CD4-positive, alpha-beta T cell treated with Interleukin-4 for 1 hour (primary cell): ENCODE data around the gene SFPQ.
"Not testable (repeated sequence)": the region's sequence is repeated elsewhere in the genome, so short reads cannot be mapped to it uniquely, and the experiment has no call there.

Experiments
- DNase-seq, 2 donors: peaks; one replicate each; pipeline ENCODE4 v3.0.0-alpha.2; 2020 to 2022

Gene SFPQ, protein sequence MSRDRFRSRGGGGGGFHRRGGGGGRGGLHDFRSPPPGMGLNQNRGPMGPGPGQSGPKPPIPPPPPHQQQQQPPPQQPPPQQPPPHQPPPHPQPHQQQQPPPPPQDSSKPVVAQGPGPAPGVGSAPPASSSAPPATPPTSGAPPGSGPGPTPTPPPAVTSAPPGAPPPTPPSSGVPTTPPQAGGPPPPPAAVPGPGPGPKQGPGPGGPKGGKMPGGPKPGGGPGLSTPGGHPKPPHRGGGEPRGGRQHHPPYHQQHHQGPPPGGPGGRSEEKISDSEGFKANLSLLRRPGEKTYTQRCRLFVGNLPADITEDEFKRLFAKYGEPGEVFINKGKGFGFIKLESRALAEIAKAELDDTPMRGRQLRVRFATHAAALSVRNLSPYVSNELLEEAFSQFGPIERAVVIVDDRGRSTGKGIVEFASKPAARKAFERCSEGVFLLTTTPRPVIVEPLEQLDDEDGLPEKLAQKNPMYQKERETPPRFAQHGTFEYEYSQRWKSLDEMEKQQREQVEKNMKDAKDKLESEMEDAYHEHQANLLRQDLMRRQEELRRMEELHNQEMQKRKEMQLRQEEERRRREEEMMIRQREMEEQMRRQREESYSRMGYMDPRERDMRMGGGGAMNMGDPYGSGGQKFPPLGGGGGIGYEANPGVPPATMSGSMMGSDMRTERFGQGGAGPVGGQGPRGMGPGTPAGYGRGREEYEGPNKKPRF

DNA sequence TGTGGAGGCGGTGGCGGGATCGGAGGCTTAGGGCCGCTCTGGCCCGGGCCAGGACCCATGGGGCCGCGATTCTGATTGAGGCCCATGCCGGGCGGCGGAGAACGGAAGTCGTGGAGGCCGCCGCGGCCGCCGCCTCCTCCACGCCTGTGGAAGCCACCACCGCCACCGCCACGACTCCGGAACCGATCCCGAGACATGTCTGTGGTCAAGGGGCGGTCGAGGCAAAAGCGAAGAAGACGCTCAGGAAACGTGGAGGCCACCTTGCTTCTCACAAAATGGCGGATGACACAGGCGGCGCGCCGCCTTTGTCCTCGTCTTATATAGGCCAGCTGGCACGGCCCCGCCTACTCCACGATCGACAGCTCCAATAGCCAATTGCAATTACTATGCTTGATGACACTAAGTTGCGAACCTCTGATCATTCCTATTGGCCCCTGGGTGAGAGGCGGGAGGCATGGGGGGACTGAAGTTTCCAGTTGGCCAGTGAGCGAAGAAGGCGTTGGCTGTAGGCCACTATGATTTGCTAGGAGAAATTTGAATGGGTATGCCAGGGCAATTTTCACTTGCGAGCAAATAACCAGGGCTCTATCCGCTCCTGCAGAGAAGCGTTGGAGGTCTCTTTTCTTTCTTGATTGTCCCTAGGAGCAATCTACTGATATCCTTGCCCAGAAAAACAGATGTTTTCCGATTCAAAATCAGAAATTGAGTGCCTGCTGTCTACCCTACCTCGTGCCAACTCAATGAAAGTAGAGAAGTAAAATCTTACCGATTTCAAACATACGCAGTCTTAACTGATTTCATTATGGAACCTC, at the start of gene SFPQ:
TSS of gene SFPQ (minus strand) at position 293 of the 812 bp plus-strand sequence. CDS start at position 197, 96 bp downstream.
- DNase-seq = peak; percentile 98 to 99

DNA sequence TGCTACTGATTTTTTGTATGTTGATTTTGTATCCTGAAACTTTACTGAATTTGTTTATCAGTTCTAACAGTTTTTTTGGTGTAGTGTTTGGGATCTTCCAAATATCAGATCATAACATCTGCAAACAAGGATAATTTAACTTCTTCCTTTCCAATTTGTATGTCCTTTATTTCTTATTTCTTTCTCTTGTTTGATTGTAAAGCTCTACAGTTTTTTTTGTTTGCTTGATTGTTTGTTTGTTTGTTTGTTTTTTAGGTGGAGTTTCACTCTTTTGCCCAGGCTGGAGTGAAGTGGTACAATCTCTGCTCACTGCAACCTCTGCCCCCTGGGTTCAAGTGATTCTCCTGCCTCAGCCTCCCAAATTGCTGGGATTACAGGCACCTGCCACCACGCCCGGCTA, 43.8 kb upstream of the SFPQ start:
- DNase-seq = not testable (repeated sequence)

DNA sequence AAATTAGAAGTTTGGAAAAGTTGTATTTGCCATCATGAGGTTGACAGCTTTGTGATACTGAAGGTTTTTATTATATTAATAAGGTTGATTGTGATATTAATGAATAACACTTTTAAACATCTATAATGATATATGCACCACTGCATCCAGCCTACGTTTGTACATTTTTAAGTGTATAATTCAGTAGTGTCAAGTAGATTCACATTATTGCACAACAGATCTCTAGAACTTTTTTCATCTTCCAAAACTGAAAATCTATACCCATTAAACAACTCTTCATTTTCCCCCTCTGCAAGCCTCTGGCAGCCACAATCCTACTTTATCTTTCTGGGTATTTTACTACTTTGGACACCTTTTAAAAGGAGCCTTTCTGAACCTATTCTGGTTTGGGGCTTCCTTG, 38.3 kb upstream of the SFPQ start:
- no peak for DNase-seq

DNA sequence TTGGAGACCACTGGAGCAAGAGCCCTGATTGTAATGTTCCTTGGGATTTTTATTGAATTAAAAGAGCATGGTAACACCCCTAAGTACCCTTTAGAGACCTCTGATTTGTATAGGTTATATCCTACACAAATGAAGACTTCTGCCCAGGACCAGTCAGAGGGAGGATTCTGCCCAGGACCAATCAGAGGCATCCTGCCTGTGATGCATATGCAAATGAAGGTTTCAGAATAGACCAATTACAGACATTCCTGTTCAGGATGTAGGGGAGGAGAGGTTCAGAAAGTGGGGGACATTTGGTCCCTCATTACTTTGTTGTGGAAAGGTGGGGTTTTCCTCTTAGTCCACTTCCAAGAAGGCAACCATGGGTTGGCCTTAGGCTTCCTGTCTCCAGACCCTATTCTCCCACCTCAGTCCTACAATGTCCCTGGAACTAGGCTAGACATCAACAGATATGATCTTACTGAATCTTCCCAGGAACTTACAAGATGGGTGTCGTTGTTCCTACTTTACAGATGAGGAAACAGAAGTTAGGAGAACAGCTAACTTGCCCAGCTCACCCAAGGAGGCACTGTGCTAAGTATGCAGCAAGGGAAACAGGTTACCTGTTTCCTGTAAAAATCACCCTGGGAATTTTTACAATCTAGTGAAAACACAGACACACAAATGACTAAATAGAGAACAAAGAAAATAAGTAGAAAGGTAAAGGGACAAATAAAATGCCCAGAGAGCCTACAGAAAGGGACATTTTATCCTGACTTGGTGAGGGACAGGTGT, 36.8 kb upstream of the SFPQ start:
- no peak for DNase-seq

DNA sequence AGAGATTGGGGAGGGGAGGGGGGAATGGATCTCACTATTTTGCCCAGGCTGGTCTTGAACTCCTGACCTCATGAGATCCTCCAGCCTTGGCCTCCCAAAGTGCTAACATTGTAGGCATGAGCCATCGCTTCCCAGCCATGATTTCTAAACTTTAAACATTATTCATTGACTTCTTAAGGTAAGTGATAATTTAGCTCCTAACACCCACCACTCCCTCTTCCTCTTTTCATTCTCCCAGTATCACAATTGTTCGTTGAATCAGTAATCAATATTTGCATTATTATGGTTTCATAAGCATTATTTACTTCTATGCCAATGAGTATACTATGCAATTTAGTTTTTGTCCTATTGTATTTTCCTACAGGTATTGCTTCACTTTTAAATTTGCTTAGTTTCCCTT, 33.6 kb upstream of the SFPQ start:
- no peak for DNase-seq

DNA sequence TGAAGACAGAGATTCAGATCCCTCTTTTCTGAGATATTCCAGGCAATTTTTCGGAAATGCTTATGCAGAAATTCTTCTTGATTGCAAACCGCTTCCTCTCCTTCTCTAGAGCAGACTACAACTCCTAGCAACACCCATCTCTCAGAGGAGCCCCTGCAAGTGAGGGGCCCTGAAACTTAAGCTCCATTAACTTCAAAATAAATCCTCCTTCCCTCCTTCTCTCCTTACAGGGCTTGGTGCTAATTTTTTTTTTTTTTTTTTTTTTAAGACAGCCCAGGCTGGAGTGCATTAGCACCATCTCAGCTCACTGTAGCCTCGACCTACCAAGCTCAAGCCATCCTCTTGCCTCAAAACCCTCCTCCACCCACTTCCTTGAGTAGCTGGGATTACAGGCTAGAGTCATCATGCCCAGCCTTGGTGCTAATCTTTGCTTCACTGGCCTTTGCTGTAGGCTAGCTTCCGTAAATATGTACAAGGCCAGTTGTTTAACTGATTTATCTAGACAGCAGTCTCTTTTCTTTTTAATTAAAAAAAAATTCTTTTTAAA, 30.2 kb upstream of the SFPQ start:
- no peak for DNase-seq

DNA sequence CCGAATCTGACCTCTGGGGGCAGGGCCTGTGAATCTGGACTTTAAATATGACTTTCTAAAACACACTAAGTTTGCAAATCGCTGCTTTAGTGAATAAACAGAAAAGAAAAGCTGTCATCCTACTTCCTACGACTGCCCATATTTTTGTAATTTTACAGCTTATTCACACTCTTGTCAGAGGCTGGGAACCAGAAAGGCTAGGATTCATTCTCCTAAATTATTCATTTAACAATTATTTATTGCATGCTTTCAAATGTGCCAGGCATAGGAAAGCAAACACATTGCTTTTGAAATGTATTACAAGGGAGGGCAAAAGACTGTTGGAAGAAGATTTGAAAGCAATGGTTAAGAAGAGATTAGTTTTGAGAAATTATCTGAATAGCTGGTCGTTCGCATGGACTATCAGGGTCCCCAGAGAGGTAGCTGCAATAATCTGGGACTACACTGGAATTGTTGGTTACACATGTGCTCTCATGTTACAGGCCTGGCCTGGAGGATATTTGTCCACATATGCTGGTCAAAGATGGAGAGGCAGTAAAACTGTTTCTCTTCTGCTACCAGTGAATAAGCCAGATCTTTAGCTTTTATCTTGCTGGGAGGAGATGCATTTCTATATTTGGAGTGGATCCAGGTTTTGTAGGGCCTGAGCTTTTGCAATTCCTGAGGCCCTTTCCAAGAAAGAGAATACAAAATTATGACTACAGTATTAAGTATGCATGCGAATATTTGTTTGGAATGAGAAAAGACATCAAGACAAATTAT, 29.6 kb upstream of the SFPQ start:
- no peak for DNase-seq

DNA sequence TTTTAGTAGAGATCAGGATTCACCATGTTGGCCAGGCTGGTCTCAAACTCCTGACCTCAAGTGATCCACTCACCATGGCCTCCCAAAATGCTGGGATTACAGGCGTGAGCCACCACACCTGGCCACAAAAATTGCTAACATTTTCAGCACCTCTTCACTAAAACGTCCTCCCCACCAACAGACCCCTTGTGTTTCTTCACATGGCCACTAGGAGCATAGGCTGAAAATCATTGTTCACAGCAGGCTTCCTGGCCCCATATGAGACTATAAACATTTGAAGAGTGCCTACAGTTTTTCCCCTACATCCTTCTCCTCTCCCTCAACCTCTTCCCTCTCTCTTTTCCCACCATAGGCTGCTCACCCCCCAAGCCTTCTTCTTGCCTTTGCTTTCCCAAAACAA, 28.0 kb upstream of the SFPQ start:
- DNase-seq = peak in 1 of 2 donors; percentile 23

DNA sequence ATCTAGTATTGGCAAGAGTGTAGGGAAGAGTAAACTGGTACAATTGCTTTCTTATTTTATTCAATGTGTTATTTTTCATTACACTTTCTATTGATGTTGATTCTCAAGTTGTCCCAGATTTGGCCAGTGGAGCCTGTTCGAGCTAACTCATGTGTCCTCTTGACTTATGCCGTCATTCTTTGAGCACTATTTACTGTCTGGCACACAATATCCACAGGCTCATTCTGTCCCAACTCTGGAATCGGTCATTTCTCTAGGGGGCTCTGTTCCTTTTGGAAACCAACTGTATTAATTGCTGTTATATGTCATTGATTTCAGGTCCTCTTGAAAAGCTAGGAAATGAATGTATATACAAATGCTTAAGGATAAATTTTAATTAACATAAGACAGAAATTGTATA, 22.4 kb upstream of the SFPQ start:
- DNase-seq = no peak

DNA sequence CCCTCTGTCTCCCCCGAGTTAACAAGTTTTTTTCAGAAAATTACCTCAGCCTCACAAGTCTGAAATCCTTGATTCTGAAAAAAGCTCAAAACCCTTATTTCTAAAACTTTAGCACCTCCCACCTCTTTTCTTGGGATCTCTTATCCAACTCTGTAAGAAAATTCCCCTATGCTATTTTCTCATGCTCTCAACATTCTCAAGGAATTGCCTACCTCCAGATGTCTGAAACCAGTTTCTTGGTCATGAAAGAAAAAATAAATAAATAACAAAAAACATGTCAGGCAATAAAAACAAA, 18.1 kb upstream of the SFPQ start:
- no peak for DNase-seq

DNA sequence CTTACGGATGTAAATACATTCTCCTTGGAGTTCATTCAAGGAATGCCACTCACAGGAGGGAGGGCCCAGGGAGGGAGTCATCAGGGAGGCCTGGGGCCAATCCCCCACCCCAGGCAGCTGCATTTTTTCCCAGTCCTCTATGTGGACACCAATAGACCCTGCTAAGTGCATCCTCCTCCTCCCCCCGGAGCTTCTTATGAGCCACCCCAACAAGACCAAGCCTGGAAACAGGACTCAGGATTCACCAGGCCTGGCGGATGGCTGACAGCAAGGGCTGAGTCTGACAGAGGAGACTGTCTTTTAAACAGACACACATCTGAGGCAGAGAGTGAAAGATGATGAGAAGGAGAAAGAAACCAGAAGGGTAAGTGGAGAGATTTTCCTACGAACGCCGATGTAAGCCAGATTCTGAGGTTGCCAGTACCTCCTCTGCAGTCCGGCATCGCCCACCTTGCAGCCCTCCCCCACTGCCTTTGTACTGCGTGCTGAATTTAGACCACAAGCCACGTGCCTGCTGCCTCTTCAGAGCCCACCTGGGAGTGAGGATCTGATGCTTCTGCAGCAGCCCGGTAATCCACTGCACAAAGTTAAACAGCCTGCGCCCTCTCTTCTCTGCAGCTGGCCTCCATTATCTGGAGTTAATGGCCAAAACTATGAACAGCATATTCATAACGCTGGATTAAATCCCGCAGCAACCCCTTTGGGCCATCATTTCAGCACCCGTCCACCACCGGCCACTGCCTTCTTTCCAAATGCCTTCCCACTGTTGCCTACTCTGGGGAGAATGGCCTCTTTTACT, 17.6 kb upstream of the SFPQ start:
- DNase-seq = no peak

DNA sequence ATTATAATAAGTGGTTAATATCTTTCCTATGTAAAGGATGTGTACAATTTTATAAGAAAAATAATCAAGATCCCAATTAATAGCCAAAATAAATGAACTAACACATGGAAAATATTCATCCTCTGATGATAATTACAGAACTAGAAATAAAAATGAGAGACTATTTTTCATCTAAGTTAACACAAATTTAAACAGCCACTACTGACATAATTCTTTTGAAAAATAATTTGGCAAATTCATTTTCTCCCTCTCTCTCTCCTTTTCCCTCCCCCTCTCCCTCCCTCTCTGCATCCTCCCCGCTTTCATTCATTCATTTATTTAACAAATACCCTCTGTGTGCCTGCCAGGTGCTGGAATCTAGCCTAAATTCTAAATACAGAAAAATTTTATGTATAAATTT, 10.3 kb upstream of the SFPQ start:
- DNase-seq = no peak

DNA sequence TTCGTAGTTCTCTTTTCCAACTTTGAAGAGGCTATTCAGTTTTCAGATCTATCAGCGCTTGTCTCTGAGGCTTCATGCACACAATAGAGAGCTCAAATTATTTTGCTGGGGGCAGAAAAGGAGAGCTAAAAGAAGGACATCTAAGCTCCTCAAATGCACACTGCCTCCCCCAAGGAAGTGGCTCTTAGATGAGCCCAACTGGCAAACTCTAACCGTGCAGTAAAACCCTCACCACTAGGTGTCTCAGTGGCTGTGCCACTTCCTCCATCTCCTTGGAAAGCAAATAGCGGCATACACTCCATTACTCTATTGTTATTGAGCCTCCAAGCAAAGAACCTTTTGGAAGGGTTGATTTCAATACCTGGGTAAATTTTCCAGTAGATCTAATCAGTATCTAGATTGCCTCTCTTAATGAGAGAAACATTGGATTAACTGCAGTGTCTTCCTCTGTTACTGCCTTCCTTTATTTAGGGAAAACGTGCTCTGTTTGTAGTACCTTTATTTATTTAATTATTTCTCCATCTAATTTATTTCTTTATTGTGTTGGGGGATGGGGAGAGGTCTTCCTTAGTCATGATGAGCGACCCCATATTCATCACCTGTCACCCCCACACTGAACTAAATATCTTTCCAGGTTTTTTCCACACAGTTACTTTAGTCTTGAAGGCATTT, 9.2 kb upstream of the SFPQ start:
- peak; percentile 77 to 80 for DNase-seq

DNA sequence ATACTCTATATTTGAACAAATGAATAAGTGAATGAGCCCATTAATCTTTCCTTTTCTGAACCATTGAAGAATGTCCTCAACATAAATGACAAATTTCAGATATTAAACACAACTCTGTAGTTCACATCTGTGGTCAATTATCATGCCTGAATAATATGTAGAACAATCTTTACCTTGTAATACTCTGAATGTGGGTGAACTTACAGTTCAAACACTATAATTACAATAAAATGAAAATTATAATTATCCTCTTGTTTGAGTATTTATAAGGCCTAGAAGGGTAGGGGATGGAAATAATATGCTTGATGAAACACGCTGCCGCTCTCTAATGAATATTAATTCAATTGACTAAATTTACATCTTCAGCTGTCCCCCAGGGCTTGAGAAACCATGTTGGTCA, 8.7 kb upstream of the SFPQ start:
- no peak for DNase-seq

DNA sequence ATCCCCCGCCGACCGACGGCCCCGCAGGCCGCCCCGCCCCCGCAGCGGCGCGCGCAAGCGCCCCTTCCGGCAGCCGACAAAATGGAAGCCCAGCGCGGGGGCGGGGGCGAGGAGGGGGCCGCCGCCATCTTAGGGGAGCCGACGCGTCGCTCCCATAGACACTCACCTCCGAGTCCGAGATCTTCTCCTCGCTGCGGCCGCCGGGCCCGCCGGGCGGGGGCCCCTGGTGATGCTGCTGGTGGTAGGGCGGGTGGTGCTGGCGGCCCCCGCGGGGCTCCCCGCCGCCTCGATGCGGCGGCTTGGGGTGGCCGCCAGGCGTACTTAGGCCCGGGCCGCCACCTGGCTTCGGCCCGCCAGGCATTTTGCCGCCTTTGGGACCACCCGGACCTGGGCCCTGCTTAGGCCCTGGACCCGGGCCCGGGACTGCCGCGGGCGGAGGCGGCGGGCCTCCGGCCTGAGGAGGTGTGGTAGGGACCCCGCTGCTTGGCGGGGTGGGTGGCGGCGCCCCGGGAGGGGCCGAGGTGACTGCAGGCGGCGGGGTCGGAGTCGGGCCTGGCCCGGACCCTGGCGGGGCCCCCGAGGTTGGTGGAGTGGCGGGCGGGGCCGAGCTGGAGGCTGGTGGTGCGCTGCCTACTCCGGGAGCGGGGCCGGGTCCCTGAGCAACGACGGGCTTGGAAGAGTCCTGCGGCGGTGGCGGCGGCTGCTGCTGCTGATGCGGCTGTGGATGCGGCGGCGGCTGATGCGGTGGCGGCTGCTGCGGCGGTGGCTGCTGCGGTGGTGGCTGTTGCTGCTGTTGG, 691 bp downstream of the SFPQ start:
- DNase-seq = peak; percentile 85 to 89

DNA sequence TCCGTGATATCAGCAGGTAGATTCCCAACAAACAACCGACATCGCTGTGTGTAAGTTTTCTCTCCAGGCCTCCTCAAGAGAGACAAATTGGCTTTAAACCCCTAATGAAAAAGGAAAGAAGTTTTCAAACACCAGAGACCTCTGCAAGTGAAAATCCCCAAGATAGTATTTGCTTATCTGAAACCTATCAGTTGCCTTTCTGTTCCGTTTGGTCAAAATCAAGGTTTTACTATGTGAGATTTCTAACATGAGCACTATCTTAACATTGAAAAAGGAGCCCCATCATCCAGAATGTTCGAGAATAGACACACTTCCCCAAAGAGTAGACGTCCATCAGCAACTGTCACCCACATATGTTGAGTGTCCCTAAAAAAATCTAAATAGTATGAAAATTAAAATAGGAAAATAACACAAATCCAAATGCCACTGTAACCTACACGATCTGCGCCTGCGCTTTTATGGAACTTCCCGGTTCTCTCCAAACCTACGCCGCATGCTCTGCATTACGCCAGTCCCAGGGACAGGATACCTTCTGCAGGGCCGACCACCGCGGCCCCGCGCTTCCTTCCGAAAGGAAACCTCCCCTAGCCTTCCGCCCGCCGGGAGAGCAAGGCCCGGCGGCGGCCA, 1.4 kb downstream of the SFPQ start:
- no peak for DNase-seq

DNA sequence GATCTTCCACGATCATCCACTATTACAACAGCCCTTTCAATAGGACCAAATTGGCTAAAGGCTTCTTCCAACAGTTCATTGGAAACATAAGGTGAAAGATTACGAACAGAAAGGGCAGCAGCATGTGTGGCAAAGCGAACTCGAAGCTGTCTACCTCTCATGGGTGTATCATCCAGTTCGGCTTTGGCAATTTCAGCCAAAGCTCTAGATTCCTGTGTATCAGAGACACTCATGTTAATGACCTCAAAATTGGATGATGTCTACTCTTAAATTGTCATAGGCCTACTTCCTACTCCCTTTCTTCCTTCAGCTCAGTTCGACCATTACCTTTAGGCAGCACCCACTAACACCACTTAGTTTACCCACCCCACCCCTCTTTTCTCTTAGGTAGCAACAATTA, 2.2 kb downstream of the SFPQ start:
- peak in 1 of 2 donors; percentile 19 for DNase-seq

DNA sequence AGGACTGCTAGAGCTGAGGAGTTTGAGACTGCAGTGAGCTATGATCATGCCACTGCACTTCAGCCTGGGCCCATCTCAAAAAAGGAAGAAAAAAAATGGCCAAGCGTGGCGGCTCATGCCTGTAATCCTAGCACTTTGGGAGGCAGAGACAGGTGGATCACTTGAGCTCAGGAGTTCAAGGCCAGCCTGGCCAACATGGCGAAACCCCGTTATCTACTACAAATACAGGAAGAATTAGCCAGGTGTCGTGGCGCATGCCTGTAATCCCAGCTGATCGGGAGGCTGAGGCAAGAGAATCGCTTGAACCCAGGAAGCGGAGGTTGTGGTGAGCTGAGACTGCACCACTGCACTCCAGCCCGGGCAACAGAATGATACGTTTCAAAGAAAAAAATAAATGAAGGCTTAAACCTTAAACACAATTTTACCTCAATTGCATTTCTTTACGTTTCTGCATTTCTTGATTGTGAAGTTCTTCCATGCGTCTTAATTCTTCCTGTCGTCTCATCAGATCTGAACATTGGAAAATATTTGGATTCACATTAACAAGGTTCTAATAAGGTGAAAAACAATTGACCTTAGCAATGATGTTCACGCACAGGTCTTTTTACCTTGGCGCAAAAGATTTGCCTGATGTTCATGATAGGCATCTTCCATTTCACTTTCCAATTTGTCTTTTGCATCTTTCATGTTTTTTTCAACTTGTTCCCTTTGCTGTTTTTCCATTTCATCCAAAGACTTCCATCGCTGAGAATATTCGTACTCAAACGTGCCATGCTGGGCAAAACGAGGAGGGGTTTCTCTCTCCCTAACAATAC, 4.2 kb downstream of the SFPQ start:
- peak in 1 of 2 donors; percentile 14 for DNase-seq
